Measurements from ENCODE around the gene PKNOX2. TPM values are rescaled to one million over a fixed set of nuclear protein-coding genes. Genes with fewer than 3 reads are reported as not detected.

PKNOX2 gene
- total RNA-seq, 1 donor from 2014 or later: 8.7 TPM

DNA sequence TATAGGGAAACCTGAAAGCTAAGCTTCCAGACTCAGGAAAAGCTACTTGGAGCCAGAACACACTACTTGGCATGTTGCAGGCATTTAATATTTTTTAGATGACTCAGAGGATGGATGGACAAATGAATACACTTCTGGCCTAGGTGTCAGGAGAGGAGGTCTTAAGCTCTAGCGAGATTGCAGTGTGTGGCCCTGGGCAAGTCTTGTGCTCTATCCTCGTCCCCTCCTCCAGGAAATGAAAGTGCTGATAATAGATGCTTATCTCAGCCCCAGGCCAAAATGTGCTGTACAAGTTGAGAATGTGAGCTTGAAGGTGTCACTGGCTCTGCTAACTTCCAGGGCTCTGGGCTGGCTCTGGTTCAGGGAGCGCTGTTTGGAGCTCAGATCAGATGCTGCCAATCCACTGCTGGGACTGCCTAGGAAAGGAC lies 136.3 kb downstream of the PKNOX2 start:
- H3K36me3 Mint-ChIP-seq (ENCODE audit: unreplicated experiment): no peaks in the 10 kb centered on the region
- DNase-seq: no peak
- no peak overlapping the region for H3K27ac Mint-ChIP-seq (ENCODE audit: unreplicated experiment)
- peaks cover 16% of the 10 kb centered on the region for H3K4me1 Mint-ChIP-seq (ENCODE audit: low read depth, unreplicated experiment)
- H3K9me3 Mint-ChIP-seq (ENCODE audit: unreplicated experiment): peaks cover 9% of the 10 kb centered on the region
- H3K4me3 Mint-ChIP-seq (ENCODE audit: unreplicated experiment): no peak overlapping the region
- peaks cover 6% of the 10 kb centered on the region for H3K27me3 Mint-ChIP-seq (ENCODE audit: unreplicated experiment)
- no peak for TF ChIP-seq CTCF (IDR thresholded peaks at IDR 0.05; ENCODE audit: partially characterized antibody, unreplicated experiment)

DNA sequence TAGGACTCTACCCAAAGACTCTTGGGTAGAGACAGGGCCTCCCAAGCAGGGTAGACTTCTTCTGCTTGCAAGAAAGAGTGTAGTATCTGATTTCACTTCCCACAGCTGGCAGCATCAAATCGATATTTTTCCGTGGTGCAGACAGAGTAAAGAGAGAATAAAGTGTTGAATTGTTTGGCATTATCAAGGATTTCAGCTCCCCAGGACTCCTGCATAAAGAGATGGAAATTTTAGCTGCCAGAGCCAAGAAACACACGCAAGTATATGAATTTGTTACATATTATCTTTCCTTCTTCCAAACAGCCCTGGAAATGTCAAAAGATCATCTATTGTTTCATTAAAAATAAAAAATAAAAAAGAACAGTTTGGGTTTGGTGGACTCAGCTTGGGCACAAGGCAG lies 136.8 kb downstream of the PKNOX2 start:
- Mint-ChIP-seq H3K4me1 (ENCODE audit: low read depth, unreplicated experiment) (peaks cover 18% of the 10 kb centered on the region), H3K27me3 (ENCODE audit: unreplicated experiment) (peaks cover 5% of the 10 kb centered on the region), H3K9me3 (ENCODE audit: unreplicated experiment) (peaks cover 9% of the 10 kb centered on the region), H3K36me3 (ENCODE audit: unreplicated experiment) (no peaks in the 10 kb centered on the region), H3K27ac (ENCODE audit: unreplicated experiment) (no peak overlapping the region), H3K4me3 (ENCODE audit: unreplicated experiment) (no peak overlapping the region)
- no peak for DNase-seq
- TF ChIP-seq CTCF (IDR thresholded peaks at IDR 0.05; ENCODE audit: partially characterized antibody, unreplicated experiment): no peak

GRCh38 chr11:125303186-125303585 lies 138.6 kb downstream of the PKNOX2 start:
- Mint-ChIP-seq H3K9me3 (ENCODE audit: unreplicated experiment) (peaks cover 6% of the 10 kb centered on the region), H3K27ac (ENCODE audit: unreplicated experiment) (no peak overlapping the region), H3K4me1 (ENCODE audit: low read depth, unreplicated experiment) (peaks cover 27% of the 10 kb centered on the region), H3K4me3 (ENCODE audit: unreplicated experiment) (no peak overlapping the region), H3K27me3 (ENCODE audit: unreplicated experiment) (peaks cover 5% of the 10 kb centered on the region), H3K36me3 (ENCODE audit: unreplicated experiment) (no peaks in the 10 kb centered on the region)
- TF ChIP-seq CTCF (IDR thresholded peaks at IDR 0.05; ENCODE audit: partially characterized antibody, unreplicated experiment): no peak
- no peak for DNase-seq

DNA sequence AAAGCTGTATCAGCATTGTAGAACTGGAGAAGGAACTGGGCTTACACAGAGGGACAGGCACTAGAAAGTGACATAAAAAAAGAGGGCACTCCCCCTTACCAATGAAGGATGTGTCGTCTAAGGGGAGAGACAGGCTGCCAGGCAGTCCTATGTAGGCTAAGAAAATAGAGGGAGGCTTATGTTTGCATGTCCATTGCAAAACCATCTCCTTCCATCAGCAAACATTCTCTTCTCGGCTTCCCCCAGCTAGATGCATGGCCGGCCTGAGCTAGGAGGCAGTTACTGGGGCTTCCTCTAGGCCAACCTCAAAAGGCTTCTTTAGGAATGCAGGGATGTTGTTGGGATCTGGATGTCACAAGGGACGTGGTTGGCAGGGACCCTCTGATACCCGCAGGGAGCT lies 139.1 kb downstream of the PKNOX2 start:
- Mint-ChIP-seq H3K27me3 (ENCODE audit: unreplicated experiment) (peaks cover 5% of the 10 kb centered on the region), H3K36me3 (ENCODE audit: unreplicated experiment) (no peaks in the 10 kb centered on the region), H3K9me3 (ENCODE audit: unreplicated experiment) (peaks cover 6% of the 10 kb centered on the region), H3K4me1 (ENCODE audit: low read depth, unreplicated experiment) (peaks cover 27% of the 10 kb centered on the region), H3K27ac (ENCODE audit: unreplicated experiment) (peak overlapping the region; percentile 43), H3K4me3 (ENCODE audit: unreplicated experiment) (no peak overlapping the region)
- TF ChIP-seq CTCF (IDR thresholded peaks at IDR 0.05; ENCODE audit: partially characterized antibody, unreplicated experiment): no peak
- DNase-seq: no peak

DNA sequence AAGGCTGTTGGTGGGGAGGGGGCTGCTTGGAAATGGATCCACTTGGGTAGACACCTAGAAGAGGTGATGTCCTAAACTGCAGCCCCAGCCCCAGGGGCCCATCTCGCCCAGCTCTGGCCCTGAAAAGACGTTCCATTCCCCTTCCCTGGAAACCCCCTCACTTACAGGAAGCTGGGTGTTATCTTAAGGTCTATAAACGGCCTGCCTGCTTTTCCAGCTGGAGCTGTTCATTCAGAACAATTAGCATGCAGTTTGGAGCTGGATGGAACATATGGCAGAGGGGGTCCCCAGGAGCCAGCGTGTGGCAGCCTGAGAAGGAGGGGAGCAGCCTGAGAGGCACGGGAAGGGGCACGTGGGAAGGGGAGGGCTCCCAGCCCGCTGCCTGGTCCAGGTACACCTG lies 139.6 kb downstream of the PKNOX2 start:
- Mint-ChIP-seq H3K4me3 (ENCODE audit: unreplicated experiment) (no peak overlapping the region), H3K27ac (ENCODE audit: unreplicated experiment) (no peak overlapping the region), H3K4me1 (ENCODE audit: low read depth, unreplicated experiment) (peaks cover 27% of the 10 kb centered on the region), H3K27me3 (ENCODE audit: unreplicated experiment) (peaks cover 5% of the 10 kb centered on the region), H3K9me3 (ENCODE audit: unreplicated experiment) (peaks cover 6% of the 10 kb centered on the region), H3K36me3 (ENCODE audit: unreplicated experiment) (no peaks in the 10 kb centered on the region)
- DNase-seq: no peak
- no peak for TF ChIP-seq CTCF (IDR thresholded peaks at IDR 0.05; ENCODE audit: partially characterized antibody, unreplicated experiment)

Measured in glutamatergic neuron (in vitro differentiated cells).